ENCODE measurements around the gene HSDL2.

Gene HSDL2

DNA sequence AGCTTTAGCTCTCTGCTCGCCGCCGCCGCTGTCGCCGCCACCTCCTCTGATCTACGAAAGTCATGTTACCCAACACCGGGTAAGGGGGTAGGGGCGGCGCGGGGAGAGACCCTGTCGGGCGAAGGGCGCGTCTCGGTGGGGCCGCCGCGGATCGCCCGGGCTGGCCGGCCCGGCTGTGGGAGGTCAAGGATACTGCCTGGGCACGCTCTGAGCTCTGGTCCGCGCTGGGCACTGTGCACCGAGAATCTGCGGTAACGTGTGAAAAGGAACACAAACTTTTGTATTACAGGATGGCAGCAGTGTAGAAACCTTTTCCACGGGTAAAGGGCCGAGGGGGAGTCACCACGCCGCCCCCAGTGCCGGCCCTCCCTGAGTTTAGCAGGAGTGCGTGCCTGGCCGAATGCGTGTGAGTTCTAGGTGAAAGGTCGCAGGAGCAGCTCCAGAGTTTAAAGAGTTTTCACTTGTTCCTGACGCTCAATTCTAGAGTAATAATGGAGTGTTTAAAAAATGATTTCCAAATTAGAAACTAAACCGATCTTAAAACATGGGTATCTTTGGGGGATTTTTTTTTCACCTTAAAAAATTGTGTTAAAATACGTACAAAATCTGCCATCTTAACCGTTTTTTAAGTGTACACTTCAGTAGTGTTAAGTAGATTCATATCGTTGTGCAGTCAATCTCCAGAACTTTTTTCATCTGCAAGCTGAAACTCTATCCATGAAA, at the start of gene HSDL2:
HSDL2 (plus strand) TSS at position 7 of the 723 bp plus-strand sequence; CDS start at position 63, 56 bp downstream.
- Histone ChIP-seq H3K4me3 (ENCODE audit: low read length) (peak within 1 kb of the TSS; percentile 96), H2AFZ (ENCODE audit: low read depth, low read length) (peak within 1 kb of the TSS; percentile 99), H3K9me3 (ENCODE audit: low read length) (peaks cover 2% of the 10 kb centered on the region), H3K36me3 (ENCODE audit: insufficient read depth, low read length) (peaks cover 3% of the 10 kb centered on the region), H3K27me3 (ENCODE audit: insufficient read depth, low read length) (no peaks in the 10 kb centered on the region), H3K4me1 (ENCODE audit: insufficient read depth, low read length) (peaks cover 16% of the 10 kb centered on the region)

DNA sequence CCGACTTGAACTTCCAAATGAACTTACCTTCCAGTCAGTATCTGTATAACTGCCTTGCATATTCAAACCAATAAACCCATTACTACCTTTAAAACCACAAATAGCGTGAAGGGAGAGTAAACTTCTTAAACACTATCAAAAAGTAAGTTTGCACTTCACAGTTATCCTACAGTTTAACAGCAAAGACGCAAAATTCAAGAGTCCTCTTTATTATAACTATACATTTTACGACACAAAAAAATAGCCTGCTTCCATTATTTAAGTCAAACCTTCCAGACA, 48.3 kb upstream of the HSDL2 start:
- Histone ChIP-seq H3K4me1 (ENCODE audit: insufficient read depth, low read length) (peaks cover 16% of the 10 kb centered on the region), H3K36me3 (ENCODE audit: insufficient read depth, low read length) (no peaks in the 10 kb centered on the region), H3K27me3 (ENCODE audit: insufficient read depth, low read length) (no peaks in the 10 kb centered on the region), H3K4me3 (ENCODE audit: low read length) (peak overlapping the region; percentile 99), H2AFZ (ENCODE audit: low read depth, low read length) (no peak overlapping the region), H3K9me3 (ENCODE audit: low read length) (no peaks in the 10 kb centered on the region)

DNA sequence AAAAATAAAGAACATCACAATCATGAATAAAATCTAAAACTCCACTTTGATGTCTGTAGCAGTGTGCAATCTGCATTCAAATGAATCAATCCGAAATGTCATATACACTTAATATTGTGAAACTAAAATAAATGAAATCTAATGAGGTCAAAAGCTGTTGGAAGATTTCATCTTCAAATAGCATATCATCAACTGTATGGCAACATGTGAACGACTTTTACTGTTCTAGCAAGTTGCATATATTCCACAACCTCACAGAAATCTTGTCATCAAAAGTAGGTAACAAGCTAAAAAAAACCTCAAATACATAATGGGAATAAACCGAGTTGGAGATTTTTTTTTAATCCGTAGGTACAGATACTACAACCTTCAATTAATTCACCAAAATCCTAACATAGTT, 47.7 kb upstream of the HSDL2 start:
- Histone ChIP-seq H3K9me3 (ENCODE audit: low read length) (no peaks in the 10 kb centered on the region), H3K4me3 (ENCODE audit: low read length) (peak overlapping the region; percentile 99), H3K4me1 (ENCODE audit: insufficient read depth, low read length) (peaks cover 16% of the 10 kb centered on the region), H2AFZ (ENCODE audit: low read depth, low read length) (peak overlapping the region; percentile 51), H3K27me3 (ENCODE audit: insufficient read depth, low read length) (no peaks in the 10 kb centered on the region), H3K36me3 (ENCODE audit: insufficient read depth, low read length) (no peaks in the 10 kb centered on the region)

DNA sequence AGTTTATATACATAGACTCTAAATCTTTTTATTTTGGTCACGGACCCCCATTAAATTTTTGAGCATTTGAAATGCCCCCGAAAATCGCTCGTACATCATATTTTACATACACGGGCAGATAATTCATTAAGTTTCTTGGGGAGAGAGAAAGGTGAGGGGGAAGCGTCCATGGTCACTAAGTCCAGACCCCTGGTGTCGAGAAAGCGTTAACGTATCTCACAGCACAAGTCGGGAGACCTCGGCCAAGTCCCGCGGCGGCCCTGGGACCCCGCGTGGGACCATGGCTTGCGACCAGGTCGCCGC, 47.3 kb upstream of the HSDL2 start:
- Histone ChIP-seq H3K4me3 (ENCODE audit: low read length) (peak overlapping the region; percentile 99), H3K4me1 (ENCODE audit: insufficient read depth, low read length) (peaks cover 16% of the 10 kb centered on the region), H3K36me3 (ENCODE audit: insufficient read depth, low read length) (no peaks in the 10 kb centered on the region), H2AFZ (ENCODE audit: low read depth, low read length) (peak overlapping the region; percentile 51), H3K27me3 (ENCODE audit: insufficient read depth, low read length) (no peaks in the 10 kb centered on the region), H3K9me3 (ENCODE audit: low read length) (no peaks in the 10 kb centered on the region)

DNA sequence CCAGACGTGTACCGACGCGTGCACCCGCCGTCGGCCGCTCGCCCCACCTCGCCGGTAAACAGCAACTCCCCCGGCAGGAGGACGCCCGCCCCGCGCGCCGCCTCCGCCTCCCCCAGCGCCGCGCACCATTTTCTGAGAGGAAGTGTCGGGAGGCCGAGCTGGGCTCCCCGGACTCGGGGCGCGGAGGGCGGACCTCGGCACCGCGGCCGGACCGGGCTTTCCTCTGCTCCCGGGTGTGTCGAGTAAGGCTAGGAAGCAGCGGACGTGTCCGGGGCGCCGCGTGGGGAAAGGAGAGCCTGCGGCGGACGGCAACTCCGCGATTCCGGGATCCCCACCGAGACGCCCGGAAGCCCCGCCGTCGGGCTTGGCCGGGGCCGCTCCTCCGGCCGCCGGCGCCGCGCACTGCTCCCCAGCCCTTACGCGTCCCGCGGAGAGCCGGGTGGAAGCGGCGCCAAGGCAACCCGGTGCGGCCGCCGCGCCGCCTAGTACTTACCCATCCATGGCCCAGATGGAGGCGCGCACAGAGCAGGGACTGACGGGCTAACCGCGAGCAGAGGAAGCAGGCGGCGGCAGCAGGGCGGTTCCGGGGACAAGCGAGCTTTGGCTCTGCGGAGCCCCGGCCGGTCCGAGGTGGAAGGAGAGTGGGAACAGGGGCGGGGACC, 46.8 kb upstream of the HSDL2 start, which contains the start of gene PTBP3:
PTBP3 (minus strand) TSS at position 643 of the 662 bp plus-strand sequence. CDS start 35,754 bp downstream, outside the sequence.
- Histone ChIP-seq H3K36me3 (ENCODE audit: insufficient read depth, low read length) (no peaks in the 10 kb centered on the region), H2AFZ (ENCODE audit: low read depth, low read length) (peak within 1 kb of the TSS; percentile 78), H3K4me3 (ENCODE audit: low read length) (peak within 1 kb of the TSS; percentile 99), H3K27me3 (ENCODE audit: insufficient read depth, low read length) (no peaks in the 10 kb centered on the region), H3K4me1 (ENCODE audit: insufficient read depth, low read length) (peaks cover 16% of the 10 kb centered on the region), H3K9me3 (ENCODE audit: low read length) (no peaks in the 10 kb centered on the region)

DNA sequence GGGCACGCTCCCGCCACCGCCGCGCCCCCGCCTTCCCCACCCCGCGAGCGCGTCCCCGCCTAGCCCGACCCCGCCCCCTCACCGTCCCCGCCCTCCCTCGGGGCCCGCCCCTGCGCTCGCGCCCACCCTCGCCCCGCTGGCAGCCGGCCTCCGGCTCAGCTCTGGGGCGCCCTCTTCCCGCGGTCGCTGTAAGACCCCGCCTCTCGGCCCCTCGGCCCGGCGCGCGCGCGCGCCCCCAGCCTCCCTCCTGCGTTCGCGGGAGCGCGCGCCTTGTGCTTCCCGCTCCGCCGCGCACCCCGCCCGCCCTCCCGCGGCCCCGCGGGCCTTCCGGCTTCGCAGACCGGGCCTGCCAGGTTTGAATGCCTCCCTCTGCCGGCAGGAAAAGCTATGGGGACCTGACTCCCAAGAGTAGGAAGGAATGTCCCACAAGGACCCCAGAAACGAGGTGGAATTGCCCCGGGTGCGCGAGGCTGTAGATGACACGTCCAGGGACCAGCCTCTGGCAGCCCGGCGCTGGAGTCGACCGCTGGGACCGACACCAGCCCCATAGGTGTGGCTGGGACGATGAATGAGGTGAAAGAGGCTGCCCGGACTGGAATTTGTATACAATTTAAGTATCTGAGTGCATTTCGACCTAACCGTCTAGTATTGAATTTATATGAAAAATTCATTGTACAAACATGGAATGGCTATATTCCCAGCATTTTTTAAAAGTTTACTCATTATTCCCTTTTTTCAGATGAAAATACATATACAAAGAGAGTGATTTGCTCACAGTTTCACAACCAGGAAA, 46.1 kb upstream of the HSDL2 start:
- peak overlapping the region; percentile 99 for H3K4me3 ChIP-seq (ENCODE audit: low read length)
- H3K4me1 ChIP-seq (ENCODE audit: insufficient read depth, low read length): peaks cover 16% of the 10 kb centered on the region
- H3K27me3 ChIP-seq (ENCODE audit: insufficient read depth, low read length): no peaks in the 10 kb centered on the region

DNA sequence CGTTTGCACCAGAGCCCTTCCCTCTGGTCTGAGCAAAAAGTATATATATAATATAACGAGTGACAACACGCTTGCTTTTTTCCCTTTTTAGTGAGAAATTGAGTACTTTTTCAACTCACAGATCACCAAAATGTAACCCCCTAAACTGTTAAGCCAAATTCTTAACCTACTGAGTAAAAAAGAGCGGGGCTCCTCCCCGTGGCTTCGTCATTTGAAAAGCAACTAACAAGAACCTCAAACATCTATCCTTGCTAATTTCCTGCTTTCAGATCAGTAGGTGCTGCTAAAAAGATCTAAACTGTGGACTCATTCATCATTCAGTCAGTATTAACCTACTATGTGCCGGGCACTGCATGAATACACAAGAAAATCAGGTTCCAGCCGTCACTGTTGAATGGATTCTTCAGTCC, 45.5 kb upstream of the HSDL2 start:
- Histone ChIP-seq H3K27me3 (ENCODE audit: insufficient read depth, low read length) (no peaks in the 10 kb centered on the region), H2AFZ (ENCODE audit: low read depth, low read length) (peak overlapping the region; percentile 78), H3K36me3 (ENCODE audit: insufficient read depth, low read length) (no peaks in the 10 kb centered on the region), H3K9me3 (ENCODE audit: low read length) (no peaks in the 10 kb centered on the region), H3K4me1 (ENCODE audit: insufficient read depth, low read length) (peaks cover 16% of the 10 kb centered on the region), H3K4me3 (ENCODE audit: low read length) (peak overlapping the region; percentile 53)

More for the DNA sequence above, 46.1 kb upstream of the HSDL2 start:
- Histone ChIP-seq H3K9me3 (ENCODE audit: low read length) (no peaks in the 10 kb centered on the region), H3K36me3 (ENCODE audit: insufficient read depth, low read length) (no peaks in the 10 kb centered on the region), H2AFZ (ENCODE audit: low read depth, low read length) (peak overlapping the region; percentile 78)

DNA sequence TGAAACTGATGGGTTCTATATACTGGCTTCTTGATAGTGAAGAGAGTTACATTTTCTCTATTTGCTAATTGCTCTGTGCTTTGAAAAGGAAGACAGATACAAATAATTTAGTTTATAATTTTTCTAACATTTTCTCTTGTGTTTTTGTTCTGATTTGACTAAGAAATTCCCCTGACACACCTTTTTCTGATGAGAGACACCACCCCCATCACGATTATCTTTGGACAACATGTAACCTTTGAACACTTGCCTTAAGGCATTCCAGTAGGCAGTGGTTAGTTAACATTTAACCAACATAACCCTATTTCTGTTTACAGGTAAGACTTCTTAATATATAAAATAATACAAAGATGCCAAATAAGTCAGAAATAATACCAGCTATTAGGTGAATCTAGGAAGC, 42.4 kb upstream of the HSDL2 start:
- no peaks in the 10 kb centered on the region for H3K9me3 ChIP-seq (ENCODE audit: low read length)
- no peak overlapping the region for H3K4me3 ChIP-seq (ENCODE audit: low read length)
- H2AFZ ChIP-seq (ENCODE audit: low read depth, low read length): no peak overlapping the region
- H3K27me3 ChIP-seq (ENCODE audit: insufficient read depth, low read length): no peaks in the 10 kb centered on the region
- no peaks in the 10 kb centered on the region for H3K36me3 ChIP-seq (ENCODE audit: insufficient read depth, low read length)
- peaks cover 3% of the 10 kb centered on the region for H3K4me1 ChIP-seq (ENCODE audit: insufficient read depth, low read length)

DNA sequence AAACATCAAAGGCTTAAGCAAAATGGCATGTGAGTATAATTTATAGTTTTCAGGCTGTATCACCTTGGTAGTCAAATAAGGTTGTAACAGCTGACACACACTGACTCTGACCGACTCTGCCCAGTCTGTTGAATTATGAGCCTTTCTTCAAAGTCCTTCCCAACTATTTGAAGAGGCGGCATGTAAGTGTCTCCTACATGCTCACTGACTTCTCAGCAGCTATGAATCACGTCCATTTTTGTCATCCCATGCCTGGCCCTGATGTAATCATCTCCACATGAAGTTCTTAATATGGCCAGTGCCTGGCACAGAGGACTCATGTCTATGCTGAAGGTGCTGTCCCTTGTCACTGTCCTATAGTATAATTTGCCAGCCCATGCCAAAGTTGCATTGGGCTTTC, 41.3 kb upstream of the HSDL2 start:
- Histone ChIP-seq H3K9me3 (ENCODE audit: low read length) (no peaks in the 10 kb centered on the region), H3K36me3 (ENCODE audit: insufficient read depth, low read length) (no peaks in the 10 kb centered on the region), H3K27me3 (ENCODE audit: insufficient read depth, low read length) (no peaks in the 10 kb centered on the region), H3K4me1 (ENCODE audit: insufficient read depth, low read length) (peaks cover 3% of the 10 kb centered on the region), H3K4me3 (ENCODE audit: low read length) (no peak overlapping the region), H2AFZ (ENCODE audit: low read depth, low read length) (no peak overlapping the region)

DNA sequence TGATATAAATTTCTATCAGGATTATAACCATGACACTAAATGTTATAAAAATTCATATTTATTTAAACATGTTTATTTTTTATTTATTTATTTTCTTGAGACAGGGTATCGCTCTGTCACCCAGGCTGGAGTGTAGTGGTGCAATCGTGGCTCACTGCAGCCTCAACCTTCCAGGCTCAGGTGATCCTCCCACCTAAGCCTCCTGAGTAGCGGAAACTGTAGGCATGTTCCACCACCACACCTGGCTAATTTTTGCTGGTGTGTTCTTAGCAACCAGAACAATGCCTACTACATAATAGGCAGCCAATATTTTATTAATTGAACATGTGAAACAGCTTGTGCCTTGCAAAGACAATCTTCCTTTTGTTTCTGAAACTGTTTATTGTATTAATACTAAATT, 40.0 kb upstream of the HSDL2 start:
- H3K27me3 ChIP-seq (ENCODE audit: insufficient read depth, low read length): no peaks in the 10 kb centered on the region
- H2AFZ ChIP-seq (ENCODE audit: low read depth, low read length): no peak overlapping the region
- H3K4me1 ChIP-seq (ENCODE audit: insufficient read depth, low read length): no peaks in the 10 kb centered on the region
- H3K9me3 ChIP-seq (ENCODE audit: low read length): no peaks in the 10 kb centered on the region
- no peak overlapping the region for H3K4me3 ChIP-seq (ENCODE audit: low read length)
- no peaks in the 10 kb centered on the region for H3K36me3 ChIP-seq (ENCODE audit: insufficient read depth, low read length)

DNA sequence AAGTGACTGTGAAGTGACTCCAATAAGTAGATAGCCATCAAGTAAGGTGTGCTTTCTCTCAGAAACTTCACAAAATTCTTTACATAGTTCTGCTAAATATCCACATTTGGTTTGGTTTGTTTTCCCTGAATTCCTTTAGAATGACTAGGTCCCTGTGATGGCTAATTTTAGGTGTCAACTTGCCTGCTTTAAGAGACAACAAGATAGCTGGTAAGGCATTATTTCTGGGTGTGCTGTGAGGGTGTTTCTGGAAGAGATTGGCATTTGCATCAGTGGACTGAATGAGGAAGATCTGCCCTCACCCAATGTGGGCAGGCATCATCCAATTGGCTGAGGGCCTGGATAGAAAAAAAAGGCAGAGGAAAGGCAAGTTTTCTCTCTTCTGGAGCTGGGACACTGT, 38.2 kb upstream of the HSDL2 start:
- Histone ChIP-seq H3K27me3 (ENCODE audit: insufficient read depth, low read length) (no peaks in the 10 kb centered on the region), H2AFZ (ENCODE audit: low read depth, low read length) (no peak overlapping the region), H3K9me3 (ENCODE audit: low read length) (no peaks in the 10 kb centered on the region), H3K4me3 (ENCODE audit: low read length) (no peak overlapping the region), H3K4me1 (ENCODE audit: insufficient read depth, low read length) (no peaks in the 10 kb centered on the region), H3K36me3 (ENCODE audit: insufficient read depth, low read length) (no peaks in the 10 kb centered on the region)

DNA sequence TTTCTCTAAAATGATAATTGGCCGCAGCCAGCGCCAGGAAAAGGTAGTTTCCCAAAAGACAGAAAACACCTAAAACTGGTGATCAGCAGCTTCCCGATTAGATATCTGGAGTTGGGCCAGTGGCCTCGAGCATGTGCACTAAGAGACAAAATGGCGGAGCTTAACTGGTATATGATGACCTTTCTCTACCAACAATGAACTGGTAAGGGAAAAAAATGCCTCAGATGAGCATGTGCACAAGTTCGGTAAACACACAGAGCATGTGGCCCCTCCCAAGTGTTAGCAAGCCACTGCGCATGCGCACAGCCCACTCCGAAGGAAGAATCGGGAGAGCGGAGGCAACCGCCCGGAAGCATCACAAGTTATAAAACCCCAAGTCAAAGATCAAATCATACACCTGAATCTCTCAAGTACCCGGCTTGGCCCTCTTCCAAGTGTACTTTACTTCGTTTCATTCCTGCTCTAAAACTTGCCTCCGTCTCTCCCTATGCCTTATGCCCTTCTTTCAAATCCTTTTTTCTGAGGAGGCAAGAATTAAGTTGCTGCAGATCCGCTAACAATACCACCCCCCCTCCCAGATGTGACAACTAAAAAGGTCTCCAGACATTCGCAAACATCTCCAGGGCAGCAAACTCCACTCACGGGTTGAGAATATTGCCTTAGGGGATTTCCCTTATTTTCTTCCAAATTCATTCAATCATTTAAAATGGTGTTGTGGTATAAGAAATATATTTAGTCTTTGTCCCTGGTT, 31.5 kb upstream of the HSDL2 start:
- Histone ChIP-seq H3K4me3 (ENCODE audit: low read length) (no peak overlapping the region), H3K27me3 (ENCODE audit: insufficient read depth, low read length) (no peaks in the 10 kb centered on the region)

DNA sequence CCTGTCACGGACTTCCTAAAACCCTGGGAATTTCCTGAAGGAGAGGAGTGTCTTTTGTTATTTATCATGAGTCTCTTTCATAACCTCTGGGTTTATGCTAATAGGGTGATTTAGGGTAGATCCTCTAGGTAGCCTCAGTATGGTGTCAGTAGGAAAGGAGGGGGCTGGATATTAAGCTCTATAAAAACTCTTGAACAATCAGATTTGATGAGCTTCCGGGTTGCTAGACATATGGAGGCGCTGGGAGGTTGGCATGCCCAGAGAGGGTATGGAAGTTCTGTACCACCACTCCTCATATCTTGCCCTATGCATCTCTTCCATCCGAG, 30.9 kb upstream of the HSDL2 start:
- Histone ChIP-seq H3K4me3 (ENCODE audit: low read length) (no peak overlapping the region), H2AFZ (ENCODE audit: low read depth, low read length) (no peak overlapping the region), H3K9me3 (ENCODE audit: low read length) (no peaks in the 10 kb centered on the region), H3K36me3 (ENCODE audit: insufficient read depth, low read length) (no peaks in the 10 kb centered on the region), H3K4me1 (ENCODE audit: insufficient read depth, low read length) (no peaks in the 10 kb centered on the region), H3K27me3 (ENCODE audit: insufficient read depth, low read length) (no peaks in the 10 kb centered on the region)

More for the DNA sequence above, 31.5 kb upstream of the HSDL2 start:
- H2AFZ ChIP-seq (ENCODE audit: low read depth, low read length): no peak overlapping the region
- no peaks in the 10 kb centered on the region for H3K4me1 ChIP-seq (ENCODE audit: insufficient read depth, low read length)
- H3K36me3 ChIP-seq (ENCODE audit: insufficient read depth, low read length): no peaks in the 10 kb centered on the region
- H3K9me3 ChIP-seq (ENCODE audit: low read length): no peaks in the 10 kb centered on the region
